A549 (cell line): ENCODE data around the gene KIT. TPM values are rescaled to one million over a fixed set of nuclear protein-coding genes. Genes with fewer than 3 reads are reported as not detected.

Experiments used
- ATAC-seq, 2 experiments: fragments of 200-7000 bp in 1 of 2; fragments of >200 bp in 1 of 2; cut with Nextera tagmentation in 1 of 2; cut with Tn5 transposase in 1 of 2; 3 replicates each; pipeline versions ENCODE4 v1.8.0 to v1.9.1; 2018 to 2020; ENCODE audit warnings: mild to moderate bottlenecking in 1 of 2, moderate library complexity in 1 of 2
- CTCF ChIA-PET: fragments of 300-600 bp; sonication (Branson Sonifier 250); formaldehyde crosslinking; extraction: SDS; loops from one replicate; lab custom pipeline; 2021; ENCODE audit warnings: antibody characterized with exemption, inconsistent platforms; lab: Yijun Ruan, JAX
- POLR2A ChIA-PET: fragments of 350-600 bp; formaldehyde crosslinking; extraction: SDS; loops from one replicate; lab custom pipeline; 2021; ENCODE audit warnings: antibody characterized with exemption, inconsistent platforms; lab: Yijun Ruan, JAX
- DNase-seq, 2 experiments: peaks; one replicate each; pipeline versions ENCODE4 v3.0.0 to v3.0.0-alpha.2; 2011 to 2016; ENCODE audit warnings: low read depth in 1 of 2, low spot score in 1 of 2
- FAIRE-seq: peaks from 2 replicates; lab custom pipeline; 2011; peaks lifted over from hg19 to GRCh38; lab: Jason Lieb, UNC
- H3K27ac ChIP-seq, 2 experiments: fragments of >200 bp; sonication (Bioruptor Twin); formaldehyde crosslinking; 3 replicates each; pipeline ENCODE4 v1.5.1; 2016 to 2017
- H3K4me1 ChIP-seq: fragments of >200 bp; sonication (Bioruptor Twin); formaldehyde crosslinking; 3 replicates; pipeline ENCODE4 v1.6.1; 2016
- H3K4me2 ChIP-seq: fragments of >200 bp; sonication (Bioruptor Twin); formaldehyde crosslinking; 3 replicates; pipeline ENCODE4 v1.6.1; 2016
- H3K4me3 ChIP-seq: fragments of >200 bp; sonication (Bioruptor Twin); formaldehyde crosslinking; 3 replicates; pipeline ENCODE4 v1.5.1; 2016
- H3K9me3 ChIP-seq: fragments of >200 bp; sonication (Bioruptor Twin); formaldehyde crosslinking; 3 replicates; pipeline ENCODE4 v1.6.1; 2016
- CBX2 ChIP-seq: fragments of 200-600 bp; sonication (generic); IDR thresholded peaks from 2 replicates; pipeline ENCODE4 v1.6.1; 2016; ENCODE audit warnings: low read depth, mild to moderate bottlenecking, borderline replicate concordance
- CHD2 ChIP-seq: fragments of 150-350 bp; IDR thresholded peaks from 2 replicates; pipeline ENCODE4 v1.6.1; 2014; ENCODE audit warnings: low read length; ENCODE audit not compliant: partially characterized antibody
- CHD4 ChIP-seq: fragments of 200-600 bp; sonication (generic); IDR thresholded peaks from 2 replicates; pipeline ENCODE4 v1.6.1; 2016; ENCODE audit warnings: antibody characterized with exemption, mild to moderate bottlenecking, borderline replicate concordance
- CTCF ChIP-seq: fragments of >200 bp; sonication (Bioruptor Twin); formaldehyde crosslinking; IDR thresholded peaks from 3 replicates; pipeline ENCODE4 v1.5.1; 2016
- FOSB ChIP-seq: fragments of 250-450 bp; sonication (Bioruptor Pico); IDR thresholded peaks from 2 replicates; pipeline ENCODE4 v1.5.0; 2020; ENCODE audit warnings: mild to moderate bottlenecking, moderate library complexity
- GATA3 ChIP-seq: IDR thresholded peaks from 2 replicates; pipeline ENCODE4 v1.6.1; 2012; ENCODE audit warnings: borderline replicate concordance
- HEYL ChIP-seq: fragments of 250-450 bp; sonication (Bioruptor Pico); IDR thresholded peaks from 2 replicates; pipeline ENCODE4 v1.8.0; 2021; ENCODE audit warnings: mild to moderate bottlenecking, moderate library complexity
- JUNB ChIP-seq: fragments of >200 bp; sonication (Bioruptor Twin); formaldehyde crosslinking; IDR thresholded peaks from 2 replicates; pipeline ENCODE4 v1.6.1; 2016
- KDM5A ChIP-seq: fragments of 200-600 bp; sonication (generic); IDR thresholded peaks from 2 replicates; pipeline ENCODE4 v1.6.1; 2016; ENCODE audit warnings: antibody characterized with exemption, mild to moderate bottlenecking
- MAFK ChIP-seq: fragments of 450-650 bp; IDR thresholded peaks from 2 replicates; pipeline ENCODE4 v1.6.1; 2014; ENCODE audit not compliant: partially characterized antibody
- MAX ChIP-seq: IDR thresholded peaks from 2 replicates; pipeline ENCODE4 v1.6.1; 2012
- MAZ ChIP-seq: fragments of 150-350 bp; IDR thresholded peaks from 2 replicates; pipeline ENCODE4 v1.6.1; 2014; ENCODE audit warnings: antibody characterized with exemption, low read depth, low read length, borderline replicate concordance
- MYC ChIP-seq: IDR thresholded peaks from 2 replicates; pipeline ENCODE4 v1.6.1; 2012; ENCODE audit warnings: mild to moderate bottlenecking, inconsistent platforms, low read length, improper control_type of control experiment, borderline replicate concordance
- NFE2L2 ChIP-seq: fragments of 150-350 bp; conservative IDR thresholded peaks from 2 replicates; pipeline ENCODE4 v1.6.1; 2014; ENCODE audit warnings: low read length
- NR3C1 ChIP-seq: fragments of >200 bp; sonication (Bioruptor Twin); formaldehyde crosslinking; IDR thresholded peaks from 3 replicates; pipeline ENCODE4 v1.6.1; 2017
- POLR2A ChIP-seq: IDR thresholded peaks from 2 replicates; pipeline ENCODE4 v1.6.1; 2012; ENCODE audit warnings: mild to moderate bottlenecking, low read length
- POLR2AphosphoS2 ChIP-seq: conservative IDR thresholded peaks from 2 replicates; pipeline ENCODE4 v1.6.1; 2012; ENCODE audit warnings: low read length, improper control_type of control experiment, inconsistent platforms
- REST ChIP-seq: fragments of 200-600 bp; sonication (generic); IDR thresholded peaks from 2 replicates; pipeline ENCODE4 v1.6.1; 2016; ENCODE audit warnings: antibody characterized with exemption, mild to moderate bottlenecking, moderate library complexity
- RFX5 ChIP-seq: fragments of 450-650 bp; IDR thresholded peaks from 2 replicates; pipeline ENCODE4 v1.7.1; 2014; ENCODE audit warnings: antibody characterized with exemption, mild to moderate bottlenecking, moderate library complexity
- SMC3 ChIP-seq: fragments of >200 bp; sonication (Bioruptor Twin); formaldehyde crosslinking; IDR thresholded peaks from 3 replicates; pipeline ENCODE4 v1.6.1; 2018; ENCODE audit warnings: inconsistent platforms
- SREBF2 ChIP-seq: fragments of 450-650 bp; IDR thresholded peaks from 2 replicates; pipeline ENCODE4 v1.6.1; 2014; ENCODE audit warnings: mild to moderate bottlenecking, moderate library complexity
- TP53 ChIP-seq: fragments of 250-450 bp; sonication (Bioruptor Pico); IDR thresholded peaks from 2 replicates; pipeline ENCODE4 v1.5.0; 2021; ENCODE audit warnings: mild to moderate bottlenecking, moderate library complexity
- ZFP36 ChIP-seq: fragments of 450-650 bp; IDR thresholded peaks from 2 replicates; pipeline ENCODE4 v1.6.1; 2014; ENCODE audit warnings: borderline replicate concordance; ENCODE audit not compliant: partially characterized antibody
- WGBS: methylation state at CpG from one replicate; pipeline ENCODE4 v1.1.6; 2017; ENCODE audit errors: missing lambda C conversion rate; 5-methylcytosine and 5-hydroxymethylcytosine counted together
- polyA plus RNA-seq, 4 experiments: library from polyadenylated mRNA; depleted of rRNA in 3 of 4; stranded (reverse); fragments of >200 nt; fragmentation: RNase III in 1 of 4; extraction: RNeasy Plus Mini Kit Qiagen cat#74134 plus additional on column Dnase treatment in 1 of 4; gene quantifications; 2 replicates in 3 of 4; 3 replicates in 1 of 4; pipeline ENCODE4 v1.2.3, GENCODE V29; 2011 to 2017
- TF ChIP-seq, protein P1 (sequence below): IDR thresholded peaks from 2 replicates; pipeline ENCODE4 v1.6.1; 2012; ENCODE audit warnings: low read depth, borderline replicate concordance

Gene KIT
- polyA plus RNA-seq, 2 of the 4 experiments (the other 2 are of a cell fraction): not detected

- H3K4me3 ChIP-seq: no peak overlapping the region
- ATAC-seq (no peak), FAIRE-seq (no peak), DNase-seq (no peak)
- H3K27ac ChIP-seq: no peak overlapping the region
- H3K9me3 ChIP-seq: no peaks in the 10 kb centered on the region
- WGBS: 2% methylated on average over 3 of the region's 3 CpGs
- H3K4me2 ChIP-seq: no peak overlapping the region
- TF ChIP-seq SMC3 (no peak), RFX5 (no peak), SREBF2 (no peak), MYC (no peak), NFE2L2 (no peak), MAZ (no peak), CTCF (no peak), KDM5A (no peak), GATA3 (no peak)
- CTCF ChIA-PET: no interaction called here
- H3K4me1 ChIP-seq: no peaks in the 10 kb centered on the region
- POLR2A ChIA-PET: no interaction called here
Observed at GRCh38 chr4:54723220-54723619, 65.5 kb downstream of the KIT start.

DNA sequence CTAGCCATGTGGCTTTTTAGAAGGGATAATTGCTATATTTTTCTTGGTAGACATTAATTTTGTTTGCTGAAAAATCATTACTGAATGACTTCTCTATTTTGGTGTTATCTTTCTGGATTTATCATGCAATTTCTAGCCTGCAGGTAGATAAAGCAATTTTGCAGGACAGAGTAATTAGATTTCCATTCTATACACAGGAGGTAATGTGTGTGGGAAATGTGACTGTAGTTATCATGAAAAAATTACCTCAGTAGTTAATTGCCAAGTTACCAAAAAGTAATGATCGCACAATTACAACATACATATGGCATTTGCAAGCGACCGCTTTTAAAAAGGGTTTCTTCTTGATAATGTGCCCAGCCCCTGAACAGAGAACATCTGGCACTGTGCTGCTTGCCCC is 66.1 kb downstream of the KIT start:
- no peak for ATAC-seq
- TF ChIP-seq POLR2AphosphoS2 (no peak), MYC (no peak), CHD2 (no peak), MAX (no peak), JUNB (no peak), MAFK (no peak), HEYL (CRISPR knock-in tag) (no peak)
- TF ChIP-seq, protein P1, sequence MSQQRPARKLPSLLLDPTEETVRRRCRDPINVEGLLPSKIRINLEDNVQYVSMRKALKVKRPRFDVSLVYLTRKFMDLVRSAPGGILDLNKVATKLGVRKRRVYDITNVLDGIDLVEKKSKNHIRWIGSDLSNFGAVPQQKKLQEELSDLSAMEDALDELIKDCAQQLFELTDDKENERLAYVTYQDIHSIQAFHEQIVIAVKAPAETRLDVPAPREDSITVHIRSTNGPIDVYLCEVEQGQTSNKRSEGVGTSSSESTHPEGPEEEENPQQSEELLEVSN: no peak
- Histone ChIP-seq H3K4me2 (no peak overlapping the region), H3K4me3 (no peak overlapping the region), H3K27ac (no peak overlapping the region), H3K9me3 (no peaks in the 10 kb centered on the region), H3K4me1 (no peaks in the 10 kb centered on the region)
- no peak for DNase-seq
- POLR2A ChIA-PET: no interaction called here
- FAIRE-seq: no peak
- CTCF ChIA-PET: no interaction called here
- 73% methylated on average over 3 of the region's 3 CpGs for WGBS

GRCh38 chr4:54726907-54727306 is 69.2 kb downstream of the KIT start:
- POLR2A ChIA-PET: no interaction called here
- no peak for DNase-seq
- no peak overlapping the region for H3K4me2 ChIP-seq
- TF ChIP-seq CTCF: no peak
- no peak for TF ChIP-seq JUNB
- TF ChIP-seq, all 56 proteins: peak for 0
- ATAC-seq (no peak), FAIRE-seq (no peak)
- no peaks in the 10 kb centered on the region for H3K4me1 ChIP-seq
- CTCF ChIA-PET: no interaction called here
- WGBS: 69% methylated on average over 2 of the region's 2 CpGs
- no peak overlapping the region for H3K27ac ChIP-seq
- no peak overlapping the region for H3K4me3 ChIP-seq
- H3K9me3 ChIP-seq: no peaks in the 10 kb centered on the region

DNA sequence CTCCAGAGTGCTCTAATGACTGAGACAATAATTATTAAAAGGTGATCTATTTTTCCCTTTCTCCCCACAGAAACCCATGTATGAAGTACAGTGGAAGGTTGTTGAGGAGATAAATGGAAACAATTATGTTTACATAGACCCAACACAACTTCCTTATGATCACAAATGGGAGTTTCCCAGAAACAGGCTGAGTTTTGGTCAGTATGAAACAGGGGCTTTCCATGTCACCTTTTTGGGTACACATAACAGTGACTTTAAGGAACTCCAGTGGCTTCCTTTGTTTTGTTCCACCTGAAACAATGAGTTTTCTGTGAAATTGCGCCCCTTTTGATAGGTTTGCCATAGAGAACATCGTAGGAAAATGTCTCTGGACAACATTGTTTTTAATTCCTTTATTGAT is 69.6 kb downstream of the KIT start:
- FAIRE-seq: no peak
- Histone ChIP-seq H3K9me3 (no peaks in the 10 kb centered on the region), H3K4me1 (no peaks in the 10 kb centered on the region)
- no peak for TF ChIP-seq TP53 (CRISPR knock-in tag)
- no peak for TF ChIP-seq JUNB
- no peak for TF ChIP-seq MYC
- no peak for TF ChIP-seq NR3C1
- no peak for TF ChIP-seq MAZ
- no peak for TF ChIP-seq REST
- TF ChIP-seq CHD4: no peak
- no peak for TF ChIP-seq CBX2
- no peak for TF ChIP-seq RFX5
- no peak for TF ChIP-seq POLR2A
- TF ChIP-seq FOSB (CRISPR knock-in tag): no peak
- TF ChIP-seq ZFP36: no peak

More for the DNA sequence above, 69.6 kb downstream of the KIT start:
- no peak for ATAC-seq
- ChIA-PET CTCF (no interaction called here), POLR2A (no interaction called here)
- 5% methylated on average over 2 of the region's 2 CpGs for WGBS
- DNase-seq: no peak
- H3K4me3 ChIP-seq: no peak overlapping the region
- no peak overlapping the region for H3K27ac ChIP-seq
- no peak overlapping the region for H3K4me2 ChIP-seq
